GM19240 (cell line): ENCODE results near the gene PHOSPHO2.

Experiments
- DNase-seq: peaks from one replicate; pipeline ENCODE4 v3.0.0; 2011; ENCODE audit warnings: low spot score; ENCODE audit not compliant: insufficient read length

Gene PHOSPHO2, protein sequence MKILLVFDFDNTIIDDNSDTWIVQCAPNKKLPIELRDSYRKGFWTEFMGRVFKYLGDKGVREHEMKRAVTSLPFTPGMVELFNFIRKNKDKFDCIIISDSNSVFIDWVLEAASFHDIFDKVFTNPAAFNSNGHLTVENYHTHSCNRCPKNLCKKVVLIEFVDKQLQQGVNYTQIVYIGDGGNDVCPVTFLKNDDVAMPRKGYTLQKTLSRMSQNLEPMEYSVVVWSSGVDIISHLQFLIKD

DNA sequence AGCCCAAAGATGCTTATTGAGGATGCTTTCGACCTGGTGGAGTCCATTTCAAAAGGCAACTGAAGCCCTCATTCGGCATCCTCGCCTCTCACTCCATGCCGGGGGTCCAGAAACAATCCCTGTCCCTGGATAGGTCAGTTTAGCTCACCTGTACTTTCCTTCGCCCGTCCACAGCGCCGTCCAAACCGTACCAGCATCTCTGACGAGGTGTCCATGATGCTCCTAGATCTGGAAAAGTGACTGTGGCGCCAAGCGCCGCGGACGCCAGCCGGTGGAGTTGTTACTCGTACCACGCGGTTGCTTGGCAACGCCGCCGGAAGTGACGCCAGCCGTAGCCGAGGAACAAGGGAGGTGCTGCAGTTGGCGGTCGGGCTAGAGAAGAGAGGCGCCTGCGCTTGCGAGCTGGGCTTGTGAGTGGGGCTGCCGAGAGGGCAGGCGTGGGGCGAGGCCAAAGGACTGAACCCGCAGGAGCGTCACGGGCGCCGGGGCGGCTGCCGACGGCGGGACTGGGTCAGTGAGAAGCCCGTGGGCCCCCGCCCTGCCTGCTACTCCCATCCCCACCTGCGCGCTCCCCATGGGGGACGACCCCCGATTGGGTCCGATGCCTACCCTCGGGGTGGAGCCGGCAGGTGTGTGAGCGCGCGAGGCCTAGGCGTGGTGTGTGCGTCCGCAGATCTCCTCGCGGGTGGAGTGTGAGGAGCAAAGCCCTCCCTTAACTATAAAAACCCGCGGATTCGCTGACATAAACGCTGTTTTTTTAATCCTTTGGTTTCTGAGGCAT lies at the start of gene PHOSPHO2, which contains the start of gene CFAP210:
TSS of gene PHOSPHO2 (plus strand) at position 357 of the 781 bp plus-strand sequence. CDS start 6,503 bp downstream, outside the sequence.
TSS of gene CFAP210 (minus strand) at position 293 of the 781 bp plus-strand sequence. CDS start at position 215, 78 bp downstream.
- DNase-seq: peak; percentile 80

DNA sequence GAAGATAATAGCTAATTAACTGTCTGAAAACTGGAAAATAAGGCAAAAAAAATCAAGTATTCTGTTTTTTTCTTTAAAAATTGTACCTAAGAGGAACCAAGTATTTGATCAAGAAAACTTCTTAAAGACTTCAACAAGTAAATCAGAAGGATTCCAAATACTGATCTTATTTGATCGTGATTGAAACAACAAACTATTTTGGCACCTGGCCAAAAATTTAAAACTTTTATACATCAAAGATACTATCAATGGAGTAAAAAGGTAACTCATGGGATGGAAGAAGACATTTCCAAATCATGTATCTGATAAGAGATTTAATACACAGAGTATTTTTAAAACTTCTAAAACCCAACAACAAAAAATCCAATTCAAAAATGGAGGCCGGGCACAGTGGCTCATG lies 46.8 kb upstream of the PHOSPHO2 start:
- no peak for DNase-seq

DNA sequence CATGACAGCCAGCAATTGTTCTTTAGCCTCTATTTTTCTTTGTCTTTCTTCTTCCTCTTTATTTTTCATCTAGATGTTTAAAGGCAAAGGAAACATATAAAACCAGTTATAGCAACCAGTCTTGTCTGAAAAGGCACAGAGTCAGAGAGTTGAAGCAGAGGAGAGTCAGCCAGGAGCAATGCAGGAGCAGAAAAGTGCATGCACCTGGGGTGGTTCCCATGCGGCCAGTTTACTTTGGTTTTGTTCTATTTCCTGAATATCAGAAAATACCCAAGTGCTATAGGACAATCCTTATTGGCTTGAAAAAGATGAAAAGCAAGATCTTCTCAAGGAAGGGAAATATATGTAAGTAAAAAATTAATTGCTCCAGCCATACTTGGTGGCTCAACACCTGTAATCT lies 45.0 kb upstream of the PHOSPHO2 start:
- DNase-seq: no peak

DNA sequence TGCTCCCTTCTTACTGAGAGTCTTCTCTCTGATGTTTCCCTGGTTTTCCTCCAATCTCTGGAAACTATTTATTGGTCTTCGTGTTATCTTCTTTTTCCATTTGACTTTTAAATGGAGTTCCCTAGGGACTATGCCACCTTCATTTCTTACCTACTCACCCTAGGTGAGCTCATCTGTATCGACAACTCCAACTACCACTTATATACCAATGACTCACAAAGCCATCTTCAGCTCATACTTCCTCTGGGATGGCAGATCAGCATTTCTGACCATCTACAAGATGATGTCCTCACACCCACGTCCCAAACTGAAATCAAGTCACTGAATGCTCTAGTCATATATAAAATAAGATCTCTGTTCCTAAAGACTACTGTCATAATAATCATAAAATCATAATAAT lies 40.6 kb upstream of the PHOSPHO2 start:
- DNase-seq: no peak

DNA sequence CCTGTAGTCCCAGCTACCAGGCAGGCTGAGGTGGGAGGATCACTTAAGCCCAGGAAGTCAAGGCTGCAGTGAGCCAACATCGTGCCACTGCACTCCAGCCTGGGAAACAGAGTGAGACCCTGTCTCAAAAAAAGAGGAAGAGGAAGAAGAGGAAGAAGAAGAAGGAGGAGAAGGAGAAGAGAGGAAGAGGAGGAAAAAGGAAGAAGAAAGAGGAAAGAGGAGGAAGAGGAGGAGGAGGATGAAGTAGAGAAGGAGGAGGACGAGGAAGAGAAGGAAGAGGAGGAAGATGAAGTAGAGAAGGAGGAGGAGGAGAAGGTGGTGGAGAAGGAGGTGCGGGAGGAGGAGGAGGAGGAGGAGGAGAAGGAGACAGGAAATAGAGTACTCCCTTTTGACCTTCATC lies 38.1 kb upstream of the PHOSPHO2 start:
- no peak for DNase-seq

DNA sequence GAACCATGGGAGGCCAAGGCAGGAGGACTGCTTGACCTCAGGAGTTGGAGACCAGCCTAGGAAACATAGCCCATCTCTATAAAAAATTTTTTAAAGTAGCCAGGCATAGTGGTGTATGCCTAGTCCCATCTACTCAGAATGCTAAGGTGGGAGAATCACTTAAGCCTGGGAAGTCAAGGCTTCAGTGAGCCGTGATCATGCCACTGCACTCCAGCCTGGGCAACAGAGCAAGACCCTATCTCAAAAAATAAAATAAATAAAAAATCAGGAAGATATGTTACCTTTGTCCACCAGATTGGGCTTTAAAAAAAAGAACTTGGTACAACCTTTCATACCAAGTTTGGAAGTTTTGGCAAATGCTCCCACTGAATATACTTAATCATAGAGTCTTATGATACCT lies 35.4 kb upstream of the PHOSPHO2 start:
- no peak for DNase-seq

DNA sequence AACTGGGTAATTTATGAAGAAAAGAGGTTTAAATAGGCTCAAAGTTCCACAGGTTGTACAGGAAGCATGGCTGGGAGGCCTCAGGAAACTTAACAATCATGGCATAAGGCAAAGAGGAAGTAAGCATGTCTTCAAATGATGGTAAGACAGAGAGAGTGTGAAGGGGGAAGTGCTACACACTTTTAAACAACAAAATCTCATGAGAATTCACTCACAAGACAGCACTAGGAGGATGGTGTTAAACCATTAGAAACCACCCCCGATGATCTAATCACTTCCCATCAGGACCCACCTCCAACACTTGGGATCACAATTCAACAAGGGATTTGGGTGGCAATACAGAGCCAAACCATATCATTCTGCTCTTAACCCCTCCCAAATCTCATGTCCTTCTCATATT lies 34.9 kb upstream of the PHOSPHO2 start:
- no peak for DNase-seq

DNA sequence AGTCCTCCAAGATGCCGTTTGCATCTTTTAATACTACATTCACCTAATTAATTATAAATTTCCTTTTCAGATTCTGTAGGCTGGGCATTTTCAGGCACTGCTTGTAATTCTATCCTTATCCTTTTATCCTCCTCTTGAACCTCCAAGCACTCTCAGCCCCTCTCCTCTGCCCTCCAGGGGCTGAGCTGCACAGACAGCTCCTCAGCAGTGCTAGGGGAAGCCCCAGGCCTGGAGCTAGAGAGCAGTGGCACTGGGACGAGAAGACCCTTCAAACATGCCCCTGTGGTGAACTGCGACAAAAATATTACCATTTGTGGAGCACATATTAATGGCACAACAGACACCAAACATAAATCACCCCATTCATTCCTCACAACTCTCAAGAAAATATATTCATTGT lies 33.0 kb upstream of the PHOSPHO2 start:
- DNase-seq: no peak

DNA sequence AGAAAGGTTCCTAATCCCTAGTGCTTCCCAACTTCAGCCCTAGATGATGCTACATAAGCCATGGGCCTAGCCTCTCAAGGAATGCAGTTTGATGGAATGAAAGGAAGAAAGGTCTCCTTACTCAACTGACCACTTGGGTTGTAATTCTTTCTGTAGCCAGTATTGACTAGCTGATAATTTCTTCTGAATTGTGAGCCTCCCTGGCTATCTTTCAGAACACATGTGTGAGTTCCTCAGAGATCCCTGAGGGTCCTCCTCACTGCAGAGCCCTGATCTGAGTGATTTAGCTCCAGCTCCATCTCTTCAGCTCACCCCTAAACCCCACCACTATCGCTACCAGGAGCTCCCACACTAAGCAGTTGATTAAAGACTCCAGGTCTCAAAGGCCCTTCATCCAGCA lies 31.5 kb upstream of the PHOSPHO2 start:
- DNase-seq: no peak

DNA sequence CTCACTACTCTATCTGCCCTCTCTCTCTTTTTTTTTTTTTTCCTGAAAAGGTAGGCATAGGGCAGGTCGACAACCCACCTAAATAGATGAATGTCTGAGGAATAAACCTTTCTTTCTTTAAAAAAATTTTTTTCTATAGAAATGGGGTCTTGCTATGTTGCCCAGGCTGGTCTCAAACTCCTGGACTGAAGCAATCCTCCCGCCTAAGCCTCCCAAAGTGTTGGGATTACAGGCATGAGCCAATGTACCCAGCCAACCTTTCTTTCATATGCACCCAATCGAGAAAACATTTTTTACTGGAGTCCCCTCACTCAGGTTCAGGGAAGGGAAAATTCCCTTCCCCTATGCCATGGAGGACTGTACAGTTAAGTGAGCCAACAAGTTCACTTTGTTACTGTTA lies 31.0 kb upstream of the PHOSPHO2 start:
- no peak for DNase-seq

DNA sequence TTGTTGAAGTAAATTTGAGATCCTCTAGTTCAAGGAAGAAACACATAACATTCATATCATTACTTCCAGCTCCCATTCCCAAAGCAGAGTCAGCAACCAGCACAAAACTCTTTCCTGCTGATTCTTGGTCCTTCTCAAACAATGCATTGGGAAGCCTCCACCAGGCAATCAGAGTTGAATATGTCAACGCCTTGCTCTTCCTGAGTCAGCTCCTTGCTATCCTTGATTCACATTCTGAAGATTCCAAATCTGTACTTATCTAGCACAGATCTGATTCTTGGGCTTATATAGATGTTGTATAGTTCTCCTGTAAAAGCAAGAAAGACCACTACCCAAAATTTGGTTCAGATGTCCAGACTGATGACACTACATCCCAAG lies 29.7 kb upstream of the PHOSPHO2 start:
- no peak for DNase-seq

DNA sequence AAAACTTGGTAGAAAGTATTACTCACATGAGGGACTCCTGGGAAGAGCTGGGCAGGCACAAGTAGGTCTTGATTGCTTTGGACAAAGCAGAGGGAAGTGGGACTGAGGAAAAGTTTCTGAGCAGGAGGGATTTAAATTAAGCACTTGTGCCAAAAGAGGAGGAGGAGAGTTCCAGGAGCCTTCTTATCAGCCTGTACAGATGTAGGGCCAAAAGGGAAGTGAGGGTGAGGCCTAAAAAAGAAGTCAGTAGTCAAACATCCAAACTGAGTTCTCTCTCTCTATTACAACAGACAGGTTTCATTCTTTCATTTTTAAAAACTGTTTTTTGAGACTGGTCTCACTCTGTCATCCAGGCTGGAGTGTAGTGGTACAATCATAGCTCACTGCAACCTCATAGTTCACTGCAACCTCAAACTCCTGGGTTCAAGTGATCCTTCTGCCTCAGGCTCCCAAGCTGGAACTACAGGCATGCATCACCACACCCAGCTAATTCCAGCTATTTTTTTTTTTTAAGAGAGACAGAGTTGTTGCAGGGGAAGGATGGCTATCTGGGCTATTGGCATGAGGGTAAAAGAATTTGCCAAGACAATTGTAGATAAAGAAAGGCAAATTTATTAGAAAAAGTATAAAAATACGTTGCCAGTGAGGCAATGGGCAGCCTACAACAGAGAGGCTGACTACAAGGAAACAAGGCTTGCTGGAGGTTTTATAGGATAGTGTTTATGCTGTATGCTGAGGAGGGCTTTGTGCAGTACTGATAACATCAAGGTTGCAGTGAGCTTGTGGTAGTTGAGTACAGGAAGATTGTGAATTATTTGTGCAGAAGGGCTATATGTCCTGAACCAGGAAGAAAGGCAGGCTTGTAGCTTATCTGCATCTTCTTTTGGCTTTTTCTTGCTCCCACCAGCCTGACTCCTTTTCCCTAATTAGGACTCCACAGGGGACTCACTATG lies 29.0 kb upstream of the PHOSPHO2 start:
- no peak for DNase-seq

DNA sequence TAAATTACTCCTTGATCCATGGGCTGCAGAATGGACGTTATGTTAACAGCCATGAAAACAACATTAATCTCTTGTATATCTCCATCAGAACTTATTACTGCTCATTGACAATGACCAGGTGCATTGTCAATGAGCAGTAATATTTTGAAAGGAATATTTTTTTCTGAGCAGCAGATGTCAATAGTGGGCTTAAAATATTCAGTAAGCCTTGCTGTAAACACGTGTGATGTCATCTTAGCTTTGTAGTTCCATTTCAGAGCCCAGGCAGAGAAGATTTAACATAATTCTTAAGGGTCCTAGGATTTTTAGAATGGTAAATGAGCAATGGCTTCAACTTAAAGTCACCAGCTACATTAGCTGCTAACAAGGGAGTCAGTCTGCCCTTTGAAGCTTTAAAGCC lies 26.7 kb upstream of the PHOSPHO2 start:
- DNase-seq: no peak

DNA sequence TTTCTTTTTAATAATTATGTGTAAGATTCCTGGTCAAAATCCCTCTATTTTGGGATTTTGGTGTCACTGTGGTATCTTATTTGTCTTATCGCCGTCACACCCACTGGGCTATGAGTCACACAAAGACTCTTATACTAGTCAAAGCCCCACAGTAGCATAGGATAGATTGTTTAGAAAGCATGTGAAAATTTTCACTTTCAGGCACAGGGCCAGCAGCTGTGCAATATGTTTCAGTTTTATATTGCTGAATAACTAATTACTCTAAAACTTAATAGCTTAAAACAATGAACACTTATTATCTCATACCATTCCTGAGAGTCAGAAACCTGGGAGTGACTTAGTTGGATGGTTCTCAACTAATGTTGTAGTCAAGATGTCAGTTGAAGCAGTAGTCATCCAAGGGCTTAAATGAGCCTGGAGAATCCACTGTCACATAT lies 24.0 kb upstream of the PHOSPHO2 start:
- DNase-seq: no peak

DNA sequence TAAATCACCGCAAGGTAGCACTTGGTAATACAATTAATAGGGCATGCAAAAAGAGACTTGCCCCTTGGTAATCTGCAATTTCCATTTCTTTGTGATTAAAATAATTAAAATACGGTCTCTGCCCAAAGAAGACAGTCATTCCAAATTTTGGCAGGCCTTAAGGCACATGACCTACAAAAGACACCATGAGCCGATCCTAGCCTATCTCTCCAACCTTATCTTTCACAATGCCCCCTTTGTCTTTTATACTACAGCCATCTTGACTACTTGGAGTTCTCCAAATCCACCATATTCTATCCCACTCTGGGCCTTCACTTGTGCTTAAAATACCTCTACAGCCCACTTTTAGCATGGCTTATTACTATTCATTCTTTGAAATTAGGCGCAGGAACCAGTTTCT lies 23.3 kb upstream of the PHOSPHO2 start:
- no peak for DNase-seq

DNA sequence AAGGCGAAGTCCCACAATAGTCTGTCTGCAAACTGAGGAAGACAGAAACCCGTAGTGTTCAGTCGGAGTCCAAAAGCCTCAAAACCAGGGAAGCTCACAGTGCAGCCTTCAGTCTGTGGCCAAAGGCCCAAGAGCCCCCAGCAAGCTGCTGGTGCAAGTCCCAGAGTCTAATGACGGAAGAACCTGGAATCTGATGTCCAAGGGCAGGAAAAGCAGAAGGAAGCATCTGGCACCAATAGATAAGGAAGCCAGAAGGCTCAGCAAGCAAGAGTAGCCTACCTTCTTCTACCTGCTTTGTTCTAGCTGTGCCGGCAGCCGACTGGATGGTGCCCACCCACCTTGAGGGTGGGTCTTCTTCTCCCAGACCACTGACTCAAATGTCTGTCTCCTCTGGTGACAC lies 21.9 kb upstream of the PHOSPHO2 start:
- DNase-seq: no peak

DNA sequence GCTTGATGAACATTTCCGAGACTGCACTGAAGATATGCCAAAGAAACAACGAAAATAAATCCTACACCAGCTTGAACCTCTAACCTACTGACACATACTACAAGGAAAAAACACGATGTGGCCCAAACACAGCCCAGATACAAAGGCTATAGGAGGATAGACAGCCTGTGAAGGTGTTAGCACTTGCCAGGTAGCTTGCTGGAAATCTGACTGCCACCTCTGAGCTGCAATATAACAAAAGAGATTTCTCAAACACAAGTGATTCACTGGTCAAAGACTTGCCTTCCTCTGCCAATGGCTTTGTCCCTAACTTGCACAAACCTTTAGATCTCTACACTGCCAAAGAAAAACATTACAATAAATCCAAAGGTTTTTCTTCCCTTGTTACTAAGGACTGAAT lies 21.2 kb upstream of the PHOSPHO2 start:
- no peak for DNase-seq

DNA sequence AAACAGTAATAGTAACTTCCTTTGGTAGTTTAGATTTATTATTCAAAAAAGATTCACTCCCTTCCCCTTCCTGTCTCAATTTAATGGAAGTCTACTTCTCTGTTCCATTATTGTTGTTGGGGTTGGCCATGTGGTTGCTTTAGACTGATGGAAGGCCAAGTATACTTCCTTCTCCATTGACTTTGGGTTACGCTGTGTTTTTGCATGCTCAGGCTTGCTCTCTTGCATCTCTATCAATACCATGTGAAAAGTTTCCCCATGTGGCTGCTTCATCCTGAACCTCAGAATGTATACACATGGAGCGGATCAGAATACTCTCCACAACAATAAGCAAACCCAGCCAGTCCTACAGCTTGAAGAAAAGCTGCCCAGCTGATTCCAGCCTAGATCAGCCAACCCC lies 20.3 kb upstream of the PHOSPHO2 start:
- no peak for DNase-seq

DNA sequence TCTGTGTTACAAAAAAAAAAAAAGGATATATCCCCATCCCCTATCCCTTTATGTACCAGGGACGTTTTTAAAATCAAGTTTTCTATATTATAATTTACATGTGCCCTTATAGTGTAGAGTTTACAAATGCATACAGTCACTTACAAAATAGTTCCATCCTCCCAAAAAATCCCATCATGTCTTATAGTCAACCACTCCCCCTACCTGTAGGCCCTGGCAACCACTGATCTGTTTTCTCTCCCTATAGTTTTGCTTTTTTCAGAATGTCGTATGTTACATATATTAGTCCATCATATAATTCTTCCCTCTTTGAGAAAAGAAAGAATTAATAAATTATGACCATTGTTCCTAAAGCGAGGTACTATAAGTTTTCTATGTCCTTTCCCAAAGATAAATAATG lies 17.9 kb upstream of the PHOSPHO2 start:
- no peak for DNase-seq

DNA sequence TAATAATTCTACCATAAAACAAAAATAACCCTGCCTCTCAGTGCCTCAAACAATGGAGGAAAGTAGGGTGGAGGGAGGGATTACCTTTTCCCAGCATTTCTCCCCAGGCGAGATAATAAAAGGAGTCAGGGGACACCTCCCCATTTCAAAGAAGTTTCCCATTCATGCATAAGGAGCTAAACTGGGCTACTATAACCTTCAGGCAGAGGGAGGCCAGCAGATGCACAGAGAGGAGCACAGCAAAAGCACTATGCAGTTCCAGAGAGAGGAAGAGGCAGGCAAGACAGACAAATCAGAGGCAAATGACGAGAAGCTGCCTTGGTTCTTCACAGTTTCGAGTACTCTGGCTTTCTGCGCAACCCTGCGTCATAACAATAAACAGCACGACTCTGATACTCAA lies 17.4 kb upstream of the PHOSPHO2 start:
- DNase-seq: no peak

DNA sequence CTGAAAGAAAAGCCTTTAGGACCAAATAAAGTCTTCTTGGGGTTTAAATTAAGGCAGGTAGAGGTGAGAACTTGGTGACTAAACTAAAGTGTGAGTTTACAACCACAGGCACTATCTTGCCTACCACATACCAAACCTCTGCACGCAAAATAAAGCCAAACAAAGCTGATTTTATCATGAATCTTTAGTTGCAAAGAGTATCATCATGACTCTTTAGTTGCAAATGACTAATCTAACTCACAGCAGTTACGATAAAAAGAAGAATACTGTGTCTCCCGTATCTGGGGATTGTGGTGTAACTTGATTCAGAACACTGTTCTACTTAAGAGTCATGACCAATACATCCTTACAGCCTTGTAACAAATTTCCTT lies 11.2 kb upstream of the PHOSPHO2 start:
- no peak for DNase-seq
